Spleen (tissue), 7 donors: ENCODE data around the gene KLHL5.

Experiments used
- CTCF ChIP-seq, 11 experiments: fragments of 200-600 bp in 7 of 11; fragments of 450-650 bp in 4 of 11; sonication (generic) in 4 of 11; IDR thresholded peaks in 8 of 11; conservative IDR thresholded peaks in 3 of 11; 1 replicate in 7 of 11; 2 replicates in 4 of 11; pipeline versions ENCODE4 v1.4.0 to v1.8.0; 2016 to 2021; ENCODE audit warnings: antibody characterized with exemption in 11 of 11, inconsistent platforms in 4 of 11, mild to moderate bottlenecking in 1 of 11
- POLR2A ChIP-seq, 3 donors: fragments of 450-650 bp; IDR thresholded peaks; one replicate each; pipeline ENCODE4 v1.5.1; 2017; ENCODE audit warnings: antibody characterized with exemption in 3 of 3, mild to moderate bottlenecking in 1 of 3
- POLR2AphosphoS5 ChIP-seq, 3 donors: sonication (generic); formaldehyde crosslinking; IDR thresholded peaks; one replicate each; pipeline ENCODE4 v1.5.1; 2017; ENCODE audit warnings: antibody characterized with exemption in 3 of 3
- donor health status: DM: no; HTN: no; CAD: no; lungs with moderate emphysema.
- donor health status: DM: no; HTN: no; CAD: no.
- donor health status: DM: no; HTN: no; CAD: no.

DNA sequence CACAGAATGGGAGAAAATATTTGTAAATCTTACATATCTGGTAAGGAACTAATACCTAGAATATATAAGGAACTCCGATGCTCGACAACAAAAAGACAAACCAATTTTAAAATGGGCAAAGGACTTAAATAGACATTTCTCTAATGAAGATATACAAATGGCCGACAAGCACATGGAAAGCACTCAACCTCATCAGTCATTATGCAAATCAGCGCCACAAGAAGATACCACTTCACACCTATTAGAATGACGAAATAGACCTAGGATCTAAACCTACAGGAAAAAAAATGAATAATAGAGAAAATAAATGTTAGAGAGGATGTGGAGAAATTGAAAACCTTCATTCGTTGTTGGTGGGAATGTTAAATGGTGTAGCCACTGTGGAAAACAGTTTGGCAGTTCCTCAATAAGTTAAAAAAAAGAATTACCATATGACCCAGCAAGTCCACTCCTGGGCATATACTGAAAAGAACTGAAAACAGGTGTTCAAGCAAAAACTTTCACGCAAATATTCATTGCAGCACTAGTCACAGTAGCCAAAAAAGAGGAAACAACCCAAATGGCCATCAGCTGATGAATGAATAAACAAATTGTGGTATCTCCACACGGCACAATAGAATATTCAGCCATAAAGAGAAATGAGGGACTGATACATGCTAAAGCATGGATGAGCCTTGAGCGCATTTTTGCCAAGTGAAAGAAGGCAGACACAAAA lies 63.0 kb downstream of the KLHL5 start:
- no peak for TF ChIP-seq CTCF (IDR thresholded peaks at IDR 0.05 in 8 of 11, conservative IDR thresholded peaks at IDR 0.05 in 3 of 11)
- TF ChIP-seq POLR2AphosphoS5 (IDR thresholded peaks at IDR 0.05) = no peak
- TF ChIP-seq POLR2A (IDR thresholded peaks at IDR 0.05) = no peak
